IPS-18a (cell line): ENCODE results near the gene PAGR1.
A peak's percentile ranks its signal among the peaks of the same experiment; 100 is the strongest.

Source experiments
- H3K27ac ChIP-seq: one replicate; pipeline ENCODE4 v1.5.1; 2013; ENCODE audit warnings: low read length
- H3K27me3 ChIP-seq: one replicate; pipeline ENCODE4 v1.6.1; 2013; ENCODE audit warnings: mild to moderate bottlenecking, low read length; ENCODE audit not compliant: control insufficient read depth, insufficient read depth
- H3K36me3 ChIP-seq: one replicate; pipeline ENCODE4 v1.6.1; 2013; ENCODE audit warnings: low read depth, low read length; ENCODE audit not compliant: control insufficient read depth
- H3K4me1 ChIP-seq: one replicate; pipeline ENCODE4 v1.6.1; 2013; ENCODE audit warnings: low read depth, low read length; ENCODE audit not compliant: control insufficient read depth
- H3K4me3 ChIP-seq: one replicate; pipeline ENCODE4 v1.5.1; 2013; ENCODE audit warnings: low read length
- H3K9ac ChIP-seq: one replicate; pipeline ENCODE4 v1.6.1; 2013; ENCODE audit warnings: mild to moderate bottlenecking, low read length, moderate library complexity
- H3K9me3 ChIP-seq: one replicate; pipeline ENCODE4 v1.6.1; 2013; ENCODE audit warnings: low read depth, low read length; ENCODE audit not compliant: control insufficient read depth

Gene PAGR1

DNA sequence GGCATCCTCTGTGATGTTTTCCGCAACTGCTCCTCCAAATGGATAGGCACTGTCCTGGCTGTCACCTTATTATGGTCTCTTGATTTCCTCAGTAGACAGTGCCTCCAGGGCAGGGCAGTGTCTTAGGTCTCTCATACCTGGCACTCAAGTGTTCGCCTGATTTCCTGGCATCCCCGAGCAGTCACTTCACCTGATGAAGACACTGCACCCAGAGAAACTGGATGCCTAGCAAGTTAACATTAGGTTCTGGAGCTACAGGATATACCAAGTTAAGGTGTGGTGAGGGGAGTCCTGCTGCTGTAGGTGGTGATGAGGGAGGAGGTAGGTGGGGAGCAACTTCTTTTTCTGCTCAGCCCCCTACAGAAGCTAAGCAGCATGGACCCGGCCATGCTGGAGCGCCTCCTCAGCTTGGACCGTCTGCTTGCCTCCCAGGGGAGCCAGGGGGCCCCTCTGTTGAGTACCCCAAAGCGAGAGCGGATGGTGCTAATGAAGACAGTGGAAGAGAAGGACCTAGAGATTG lies 13.5 kb upstream of the PAGR1 start:
- H3K9me3 ChIP-seq: no peaks in the 10 kb centered on the region
- no peak overlapping the region for H3K9ac ChIP-seq
- H3K36me3 ChIP-seq: peaks cover 61% of the 10 kb centered on the region
- H3K27me3 ChIP-seq: no peaks in the 10 kb centered on the region
- no peak overlapping the region for H3K4me3 ChIP-seq
- no peak overlapping the region for H3K27ac ChIP-seq
- peaks cover 10% of the 10 kb centered on the region for H3K4me1 ChIP-seq

DNA sequence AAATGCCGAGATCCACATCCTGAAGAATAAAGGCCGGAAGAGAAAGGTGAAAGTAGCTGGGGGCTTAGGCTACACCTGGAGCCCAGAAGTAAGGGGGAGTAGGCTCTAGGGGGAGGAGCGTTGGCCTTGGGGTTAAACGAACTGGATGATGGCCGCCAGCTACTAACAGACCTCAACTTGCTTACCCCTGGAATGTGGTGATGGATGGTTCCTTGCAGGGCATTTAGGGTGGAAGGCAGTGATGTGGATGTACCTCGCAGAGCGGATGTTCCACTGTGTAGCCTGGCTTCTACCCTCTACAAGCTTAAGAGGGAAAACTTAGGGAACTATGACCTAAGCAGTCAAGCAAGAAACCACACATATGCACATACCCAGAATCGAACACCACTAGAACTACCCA lies 11.9 kb upstream of the PAGR1 start:
- Histone ChIP-seq H3K36me3 (peaks cover 54% of the 10 kb centered on the region), H3K9ac (peak overlapping the region; percentile 79), H3K4me3 (peak overlapping the region; percentile 84), H3K9me3 (no peaks in the 10 kb centered on the region), H3K27ac (no peak overlapping the region), H3K27me3 (no peaks in the 10 kb centered on the region), H3K4me1 (peaks cover 17% of the 10 kb centered on the region)

DNA sequence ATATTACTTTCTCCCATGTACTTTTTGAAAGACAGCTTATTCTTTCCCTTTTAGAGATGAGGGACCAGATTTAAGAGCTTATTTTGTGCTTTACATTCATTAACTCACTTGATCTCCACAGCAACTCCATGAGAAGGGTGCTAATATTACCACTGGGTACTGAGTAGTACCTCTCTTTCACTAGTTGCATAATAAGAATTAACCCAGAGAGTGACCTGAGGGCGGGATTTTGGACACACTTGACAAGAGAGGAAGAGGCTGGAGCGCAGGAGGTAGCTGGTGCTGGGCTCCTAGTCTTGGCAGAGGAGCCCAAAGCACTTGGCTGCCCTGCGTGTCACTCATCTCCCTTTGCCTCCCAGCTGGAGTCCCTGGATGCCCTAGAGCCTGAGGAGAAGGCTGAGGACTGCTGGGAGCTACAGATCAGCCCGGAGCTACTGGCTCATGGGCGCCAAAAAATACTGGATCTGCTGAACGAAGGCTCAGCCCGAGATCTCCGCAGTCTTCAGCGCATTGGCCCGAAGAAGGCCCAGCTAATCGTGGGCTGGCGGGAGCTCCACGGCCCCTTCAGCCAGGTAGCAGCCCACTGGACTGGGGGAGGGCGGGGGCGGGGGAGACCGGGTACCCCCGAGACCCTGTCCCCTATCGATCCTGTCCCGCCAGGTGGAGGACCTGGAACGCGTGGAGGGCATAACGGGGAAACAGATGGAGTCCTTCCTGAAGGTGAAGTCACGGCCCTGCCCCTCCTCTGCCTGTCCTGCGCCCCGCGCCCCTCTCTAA lies 11.3 kb upstream of the PAGR1 start:
- Histone ChIP-seq H3K36me3 (peaks cover 52% of the 10 kb centered on the region), H3K4me3 (peak overlapping the region; percentile 84), H3K27ac (peak overlapping the region; percentile 88), H3K9ac (peak overlapping the region; percentile 79), H3K4me1 (peaks cover 24% of the 10 kb centered on the region), H3K9me3 (no peaks in the 10 kb centered on the region), H3K27me3 (no peaks in the 10 kb centered on the region)

DNA sequence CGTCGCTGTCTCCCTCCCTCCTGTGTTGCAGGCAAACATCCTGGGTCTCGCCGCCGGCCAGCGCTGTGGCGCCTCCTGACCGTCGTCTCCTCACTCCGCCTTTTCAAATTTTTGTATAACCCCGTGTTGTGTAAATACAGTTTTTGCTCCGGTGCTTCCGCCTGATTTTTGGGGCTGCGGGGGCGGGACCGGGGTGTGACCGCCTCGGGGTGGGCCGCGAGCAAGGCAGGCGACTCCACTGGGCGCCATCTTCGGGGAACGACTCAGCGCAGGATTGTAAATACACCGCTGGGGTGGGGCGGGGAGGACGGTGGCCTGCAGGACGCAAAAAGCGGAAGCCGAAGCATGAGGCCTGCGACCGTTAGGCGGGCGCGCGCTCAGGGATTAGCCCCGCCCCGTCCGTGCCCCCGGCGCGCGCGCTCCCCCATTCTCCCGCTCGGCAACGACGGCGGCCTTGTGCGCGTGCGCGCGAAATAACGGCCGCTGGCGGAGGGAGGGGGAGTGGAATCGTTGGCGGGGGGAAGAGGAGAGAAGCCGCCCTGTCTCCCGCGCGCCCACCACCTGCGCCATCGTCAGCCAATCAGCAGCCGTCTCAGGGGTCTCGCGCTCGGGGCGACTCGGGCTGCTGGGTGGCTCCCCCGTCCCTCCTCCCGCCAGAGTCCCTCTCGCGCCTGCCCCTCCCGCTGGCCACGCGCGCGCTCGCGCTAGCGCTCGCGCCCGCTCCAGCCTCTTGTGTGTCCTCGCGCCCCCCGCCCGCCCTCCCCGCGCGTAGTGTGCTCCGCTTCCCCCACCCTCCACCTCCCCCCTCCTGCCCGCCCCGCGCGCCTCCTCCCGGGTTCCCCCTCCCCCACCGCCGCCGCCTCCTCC lies 10.5 kb upstream of the PAGR1 start:
- H3K9ac ChIP-seq: peak overlapping the region; percentile 79
- H3K36me3 ChIP-seq: peaks cover 49% of the 10 kb centered on the region
- no peaks in the 10 kb centered on the region for H3K27me3 ChIP-seq
- peak overlapping the region; percentile 84 for H3K4me3 ChIP-seq
- H3K27ac ChIP-seq: peak overlapping the region; percentile 88
- H3K4me1 ChIP-seq: peaks cover 30% of the 10 kb centered on the region
- H3K9me3 ChIP-seq: no peaks in the 10 kb centered on the region

DNA sequence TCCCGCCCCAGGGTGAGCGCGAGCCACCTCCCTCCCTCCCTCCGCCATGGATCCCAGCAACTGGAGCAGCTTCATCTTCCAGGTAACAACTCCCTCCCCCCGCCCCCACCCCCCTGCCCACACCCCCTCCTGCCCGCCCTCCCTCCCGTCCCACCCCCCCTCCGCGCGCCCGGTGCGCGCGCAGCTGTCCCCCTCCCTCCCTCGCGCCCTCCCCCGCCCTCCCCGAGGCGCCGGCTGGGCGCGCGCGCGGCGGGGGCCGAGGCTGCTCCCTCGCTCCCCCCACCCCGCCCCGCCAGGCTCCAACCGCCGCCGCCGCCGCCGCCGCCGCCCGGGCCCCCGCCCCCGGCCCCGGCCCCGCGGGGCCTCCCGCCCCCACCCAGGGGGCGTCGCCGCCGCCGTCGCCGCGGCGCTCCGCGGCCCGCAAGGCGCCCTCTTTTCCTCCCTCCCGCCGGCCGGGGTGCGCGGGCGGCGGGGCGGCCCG lies 9.8 kb upstream of the PAGR1 start, which contains the start of gene MAZ:
MAZ (plus strand) TSS at position 431 of the 481 bp plus-strand sequence. CDS start 173 bp downstream, outside the sequence.
- Histone ChIP-seq H3K27me3 (no peaks in the 10 kb centered on the region), H3K9me3 (no peaks in the 10 kb centered on the region), H3K27ac (no peak within 1 kb of the TSS), H3K4me3 (peak within 1 kb of the TSS; percentile 86), H3K9ac (peak within 1 kb of the TSS; percentile 83), H3K4me1 (peaks cover 34% of the 10 kb centered on the region), H3K36me3 (peaks cover 44% of the 10 kb centered on the region)

DNA sequence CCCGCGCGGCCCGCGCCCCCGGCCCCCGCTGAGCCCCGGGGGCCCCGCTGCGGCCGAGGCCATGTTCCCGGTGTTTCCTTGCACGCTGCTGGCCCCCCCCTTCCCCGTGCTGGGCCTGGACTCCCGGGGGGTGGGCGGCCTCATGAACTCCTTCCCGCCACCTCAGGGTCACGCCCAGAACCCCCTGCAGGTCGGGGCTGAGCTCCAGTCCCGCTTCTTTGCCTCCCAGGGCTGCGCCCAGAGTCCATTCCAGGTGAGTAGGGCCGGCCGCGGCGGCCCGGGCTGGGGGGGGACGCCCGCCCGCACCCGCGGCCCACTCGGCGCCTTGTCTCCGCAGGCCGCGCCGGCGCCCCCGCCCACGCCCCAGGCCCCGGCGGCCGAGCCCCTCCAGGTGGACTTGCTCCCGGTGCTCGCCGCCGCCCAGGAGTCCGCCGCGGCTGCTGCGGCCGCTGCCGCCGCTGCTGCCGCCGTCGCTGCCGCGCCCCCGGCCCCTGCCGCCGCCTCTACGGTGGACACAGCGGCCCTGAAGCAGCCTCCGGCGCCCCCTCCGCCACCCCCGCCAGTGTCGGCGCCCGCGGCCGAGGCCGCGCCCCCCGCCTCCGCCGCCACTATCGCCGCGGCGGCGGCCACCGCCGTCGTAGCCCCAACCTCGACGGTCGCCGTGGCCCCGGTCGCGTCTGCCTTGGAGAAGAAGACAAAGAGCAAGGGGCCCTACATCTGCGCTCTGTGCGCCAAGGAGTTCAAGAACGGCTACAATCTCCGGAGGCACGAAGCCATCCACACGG lies 9.1 kb upstream of the PAGR1 start:
- peaks cover 37% of the 10 kb centered on the region for H3K36me3 ChIP-seq
- H3K4me1 ChIP-seq: peaks cover 34% of the 10 kb centered on the region

DNA sequence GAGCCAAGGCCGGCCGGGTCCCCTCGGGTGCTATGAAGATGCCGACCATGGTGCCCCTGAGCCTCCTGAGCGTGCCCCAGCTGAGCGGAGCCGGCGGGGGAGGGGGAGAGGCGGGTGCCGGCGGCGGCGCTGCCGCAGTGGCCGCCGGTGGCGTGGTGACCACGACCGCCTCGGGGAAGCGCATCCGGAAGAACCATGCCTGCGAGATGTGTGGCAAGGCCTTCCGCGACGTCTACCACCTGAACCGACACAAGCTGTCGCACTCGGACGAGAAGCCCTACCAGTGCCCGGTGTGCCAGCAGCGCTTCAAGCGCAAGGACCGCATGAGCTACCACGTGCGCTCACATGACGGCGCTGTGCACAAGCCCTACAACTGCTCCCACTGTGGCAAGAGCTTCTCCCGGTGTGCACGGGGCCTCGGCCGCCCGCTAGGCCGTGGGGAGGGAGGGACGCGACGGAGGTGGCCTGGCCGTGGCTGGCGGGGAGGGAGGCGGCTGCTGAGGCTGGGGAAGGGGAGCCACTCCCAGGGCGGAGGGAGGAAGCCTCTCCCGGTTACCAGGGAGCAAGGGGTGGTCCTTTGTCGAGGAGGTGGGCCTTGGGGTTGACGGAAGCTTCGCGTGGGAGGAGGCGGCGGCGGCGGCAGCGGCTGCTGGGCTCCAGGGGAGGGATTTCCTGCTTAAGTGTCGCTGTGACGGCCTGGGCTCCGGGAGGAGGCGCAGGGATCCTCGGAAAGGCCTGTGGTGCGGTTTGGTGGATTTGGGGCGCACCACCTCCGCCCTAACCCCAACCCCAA lies 8.3 kb upstream of the PAGR1 start:
- H3K27me3 ChIP-seq: no peaks in the 10 kb centered on the region
- H3K4me3 ChIP-seq: peak overlapping the region; percentile 86
- H3K27ac ChIP-seq: no peak overlapping the region
- H3K4me1 ChIP-seq: peaks cover 35% of the 10 kb centered on the region
- peaks cover 31% of the 10 kb centered on the region for H3K36me3 ChIP-seq
- no peaks in the 10 kb centered on the region for H3K9me3 ChIP-seq
- H3K9ac ChIP-seq: peak overlapping the region; percentile 83

More for the DNA sequence above, 9.1 kb upstream of the PAGR1 start:
- H3K27me3 ChIP-seq: no peaks in the 10 kb centered on the region
- H3K4me3 ChIP-seq: peak overlapping the region; percentile 86
- no peaks in the 10 kb centered on the region for H3K9me3 ChIP-seq
- no peak overlapping the region for H3K27ac ChIP-seq
- H3K9ac ChIP-seq: peak overlapping the region; percentile 83

DNA sequence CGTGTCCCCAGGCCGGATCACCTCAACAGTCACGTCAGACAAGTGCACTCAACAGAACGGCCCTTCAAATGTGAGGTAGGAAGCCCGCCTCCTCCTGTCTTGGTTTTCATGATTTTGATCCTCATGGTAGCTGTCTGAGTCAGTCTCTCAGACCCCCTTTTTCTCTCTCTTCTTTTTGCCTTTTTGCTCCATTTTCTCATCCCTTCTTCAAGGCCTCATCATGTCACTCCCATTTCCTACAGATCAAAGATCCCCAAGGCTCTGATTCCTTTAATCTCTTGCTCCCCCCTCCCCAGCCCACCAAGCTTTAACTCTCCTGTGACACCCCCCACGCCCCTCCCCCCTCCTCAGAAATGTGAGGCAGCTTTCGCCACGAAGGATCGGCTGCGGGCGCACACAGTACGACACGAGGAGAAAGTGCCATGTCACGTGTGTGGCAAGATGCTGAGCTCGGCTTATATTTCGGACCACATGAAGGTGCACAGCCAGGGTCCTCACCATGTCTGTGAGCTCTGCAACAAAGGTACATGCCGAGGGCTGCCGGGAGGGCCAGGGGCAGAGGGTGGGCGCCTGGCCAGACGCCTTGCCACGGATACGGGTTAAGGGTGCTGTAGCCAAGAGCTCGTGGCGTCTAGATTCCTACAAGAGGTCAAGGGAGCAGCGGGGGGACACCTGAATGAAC lies 7.6 kb upstream of the PAGR1 start:
- Histone ChIP-seq H3K4me1 (peaks cover 42% of the 10 kb centered on the region), H3K4me3 (peak overlapping the region; percentile 86), H3K9me3 (no peaks in the 10 kb centered on the region), H3K9ac (peak overlapping the region; percentile 83), H3K27ac (no peak overlapping the region), H3K36me3 (peaks cover 24% of the 10 kb centered on the region), H3K27me3 (no peaks in the 10 kb centered on the region)

DNA sequence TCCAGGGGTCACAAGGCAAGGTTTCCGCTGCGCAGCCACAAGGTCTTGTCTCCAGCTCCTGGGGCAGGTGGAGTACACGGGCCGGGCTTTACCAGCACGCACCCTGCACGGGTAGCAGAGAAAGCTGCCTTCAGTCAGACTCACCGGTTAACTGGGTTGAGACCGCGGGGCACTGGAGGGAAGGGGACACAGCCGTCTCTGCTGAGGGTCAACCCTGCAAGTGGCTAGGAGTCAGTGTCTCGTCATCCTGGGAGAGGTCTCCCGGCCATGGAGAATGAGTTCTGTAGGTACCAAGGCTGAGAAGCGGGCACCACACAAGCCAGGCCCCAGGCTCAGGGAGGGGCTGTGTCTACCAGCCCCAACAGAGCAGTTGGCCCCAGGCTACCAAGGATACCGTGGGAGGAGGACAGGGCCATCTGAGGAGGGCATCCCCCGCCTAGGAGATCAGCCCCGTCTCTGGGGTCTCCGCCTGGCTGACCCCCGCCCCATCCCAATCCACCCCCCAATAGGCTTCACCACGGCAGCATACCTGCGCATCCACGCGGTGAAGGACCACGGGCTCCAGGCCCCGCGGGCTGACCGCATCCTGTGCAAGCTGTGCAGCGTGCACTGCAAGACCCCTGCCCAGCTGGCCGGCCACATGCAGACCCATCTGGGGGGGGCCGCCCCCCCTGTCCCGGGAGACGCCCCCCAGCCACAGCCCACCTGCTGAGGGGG lies 6.8 kb upstream of the PAGR1 start:
- H3K9me3 ChIP-seq: no peaks in the 10 kb centered on the region
- H3K27ac ChIP-seq: no peak overlapping the region
- H3K36me3 ChIP-seq: peaks cover 19% of the 10 kb centered on the region
- peaks cover 47% of the 10 kb centered on the region for H3K4me1 ChIP-seq
- no peaks in the 10 kb centered on the region for H3K27me3 ChIP-seq
- peak overlapping the region; percentile 86 for H3K4me3 ChIP-seq
- no peak overlapping the region for H3K9ac ChIP-seq
